Spleen (tissue), 11 donors: ENCODE results near the gene MACIR. TPM values are rescaled to one million over a fixed set of nuclear protein-coding genes. Genes with fewer than 3 reads are reported as not detected.
"Not testable (repeated sequence)": the region's sequence is repeated elsewhere in the genome, so short reads cannot be mapped to it uniquely, and the experiment has no call there.

Source experiments
- DNase-seq: peaks from one replicate; pipeline ENCODE4 v3.0.0-alpha.2; 2020
- H3K27ac ChIP-seq, 8 donors: fragments of 200-600 bp; sonication (generic) in 7 of 8; 1 replicate in 4 of 8; 2 replicates in 4 of 8; pipeline versions ENCODE4 v1.5.0 to v1.8.0; 2016 to 2021; ENCODE audit warnings: inconsistent platforms in 4 of 8, mild to moderate bottlenecking in 4 of 8, moderate library complexity in 1 of 8
- H3K27me3 ChIP-seq, 7 donors: fragments of 200-600 bp; sonication (generic) in 6 of 7; replicated peaks in 1 of 7; 1 replicate in 4 of 7; 2 replicates in 3 of 7; pipeline versions ENCODE4 v1.5.0 to v1.8.0; 2016 to 2021; ENCODE audit warnings: inconsistent platforms in 3 of 7, mild to moderate bottlenecking in 1 of 7
- H3K36me3 ChIP-seq, 6 donors: fragments of 200-600 bp; sonication (generic) in 5 of 6; 1 replicate in 4 of 6; 2 replicates in 2 of 6; pipeline versions ENCODE4 v1.5.0 to v1.8.0; 2016 to 2021; ENCODE audit warnings: inconsistent platforms in 2 of 6
- H3K4me1 ChIP-seq, 6 donors: fragments of 200-600 bp; sonication (generic) in 5 of 6; 1 replicate in 3 of 6; 2 replicates in 3 of 6; pipeline versions ENCODE4 v1.5.0 to v1.8.0; 2016 to 2021; ENCODE audit warnings: inconsistent platforms in 3 of 6
- H3K4me3 ChIP-seq, 8 donors: fragments of 200-600 bp; sonication (generic) in 7 of 8; 1 replicate in 4 of 8; 2 replicates in 4 of 8; pipeline versions ENCODE4 v1.5.0 to v1.8.0; 2016 to 2021; ENCODE audit warnings: inconsistent platforms in 4 of 8, mild to moderate bottlenecking in 4 of 8, moderate library complexity in 2 of 8
- H3K9me3 ChIP-seq, 8 donors: fragments of 200-600 bp; sonication (generic) in 7 of 8; 1 replicate in 4 of 8; 2 replicates in 4 of 8; pipeline versions ENCODE4 v1.5.0 to v1.8.0; 2016 to 2021; ENCODE audit warnings: inconsistent platforms in 4 of 8
- POLR2A ChIP-seq, 3 donors: fragments of 450-650 bp; IDR thresholded peaks; one replicate each; pipeline ENCODE4 v1.5.1; 2017; ENCODE audit warnings: antibody characterized with exemption in 3 of 3, mild to moderate bottlenecking in 1 of 3
- POLR2AphosphoS5 ChIP-seq, 3 donors: sonication (generic); formaldehyde crosslinking; IDR thresholded peaks; one replicate each; pipeline ENCODE4 v1.5.1; 2017; ENCODE audit warnings: antibody characterized with exemption in 3 of 3
- WGBS, 5 donors: extraction: QIAGEN DNeasy Blood & Tissue Kit in 3 of 5; methylation state at CpG; one replicate each; pipeline versions ENCODE4 v1.1.5 to v1.1.7; 2013 to 2018; 5-methylcytosine and 5-hydroxymethylcytosine counted together
- intact Hi-C: fragments of 100-400 bp; cut with DNase I; formaldehyde crosslinking; loops from one replicate; pipeline ENCODE4 v1.15.0; 2023; ENCODE audit warnings: low total_unique reads
- polyA plus RNA-seq, 3 donors: library from polyadenylated mRNA; stranded (reverse); fragments of 200-250 nt; gene quantifications; one replicate each; pipeline ENCODE4 v1.2.1, GENCODE V29; 2013
- total RNA-seq, 7 donors: library from RNA; depleted of rRNA in 3 of 7; stranded (reverse); fragments of >200 nt in 3 of 7; fragmentation: NEBNext Ultra II Directional in 4 of 7; extraction: Animal tissue kit (Norgen Biotek cat#: 25700) in 4 of 7; gene quantifications; one replicate each; pipeline versions ENCODE4 v1.1.0 to v1.2.1, GENCODE V29; 2016 to 2021
- TF ChIP-seq, protein P1 (sequence below), 11 experiments: fragments of 200-600 bp in 7 of 11; fragments of 450-650 bp in 4 of 11; sonication (generic) in 4 of 11; IDR thresholded peaks in 8 of 11; conservative IDR thresholded peaks in 3 of 11; 1 replicate in 7 of 11; 2 replicates in 4 of 11; pipeline versions ENCODE4 v1.4.0 to v1.8.0; 2016 to 2021; ENCODE audit warnings: antibody characterized with exemption in 11 of 11, inconsistent platforms in 4 of 11, mild to moderate bottlenecking in 1 of 11
- donor health status: healthy with polysubstance abuse.
- donor health status: DM: no; HTN: no; CAD: no; lungs with moderate emphysema.
- donor health status: DM: no; HTN: no; CAD: no.
- donor health status: Bipolar disorder and iron deficiency.
- donor health status: healthy.
- donor health status: DM: no; HTN: no; CAD: no.
- donor health status: DM: yes; HTN: yes; CAD: no.

Gene MACIR
- total and polyA plus RNA-seq, 10 donors, result 1.5 to 11.7 (median 3.5) TPM

GRCh38 chr5:103218164-103218563 is 40.4 kb upstream of the MACIR start:
- no peak overlapping the region for H3K27ac ChIP-seq
- no peaks in the 10 kb centered on the region for H3K27me3 ChIP-seq
- no peak for TF ChIP-seq POLR2AphosphoS5 (IDR thresholded peaks at IDR 0.05)
- intact Hi-C loops, result no loop called here
- 78 to 88% (median 82%) methylated on average over 5 of the region's 5 CpGs for WGBS, 5 donors
- peaks cover 0 to 5% (median 2%) of the 10 kb centered on the region in 6 donors for H3K4me1 ChIP-seq
- DNase-seq, result no peak
- H3K9me3 ChIP-seq, result peaks cover 0 to 6% (median 0%) of the 10 kb centered on the region in 8 donors
- H3K4me3 ChIP-seq, result no peak overlapping the region
- H3K36me3 ChIP-seq, result no peaks in the 10 kb centered on the region

DNA sequence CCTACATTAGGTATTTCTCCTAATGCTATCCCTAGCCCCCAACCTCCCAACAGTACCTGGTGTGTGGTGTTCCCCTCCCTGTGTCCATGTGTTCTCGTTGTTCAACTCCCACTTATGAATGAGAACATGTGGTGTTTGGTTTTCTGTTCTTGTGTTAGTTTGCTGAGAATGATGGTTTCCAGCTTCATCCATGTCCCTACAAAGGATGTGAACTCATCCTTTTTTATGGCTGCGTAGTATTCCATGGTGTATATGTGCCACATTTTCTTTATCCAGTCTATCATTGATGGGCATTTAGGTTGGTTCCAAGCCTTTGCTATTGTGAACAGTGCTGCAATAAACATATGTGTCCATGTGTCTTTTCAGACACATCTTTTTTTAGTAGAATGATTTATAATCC is 39.5 kb upstream of the MACIR start:
- H3K27me3 ChIP-seq, H3K27ac ChIP-seq, H3K36me3 ChIP-seq, H3K4me3 ChIP-seq, intact Hi-C loops, DNase-seq, H3K4me1 ChIP-seq, H3K9me3 ChIP-seq: not testable (repeated sequence)
- WGBS, 5 donors, result 92 to 97% (median 95%) methylated on average over 2 of the region's 2 CpGs

GRCh38 chr5:103223031-103223955 is 35.3 kb upstream of the MACIR start:
- 92 to 96% (median 94%) methylated on average over 25 to 28 of the region's 28 CpGs for WGBS, 5 donors
- no peak for DNase-seq
- intact Hi-C loops, result no loop called here

GRCh38 chr5:103224118-103224893 is 34.3 kb upstream of the MACIR start:
- Histone ChIP-seq H3K36me3 (no peaks in the 10 kb centered on the region), H3K4me3 (no peak overlapping the region), H3K4me1 (peaks cover 0 to 5% (median 1%) of the 10 kb centered on the region in 6 donors), H3K27ac (no peak overlapping the region), H3K9me3 (peaks cover 0 to 2% (median 0%) of the 10 kb centered on the region in 8 donors), H3K27me3 (peaks cover 0 to 6% (median 0%) of the 10 kb centered on the region in 7 donors)
- no peak for DNase-seq
- TF ChIP-seq, protein P1, sequence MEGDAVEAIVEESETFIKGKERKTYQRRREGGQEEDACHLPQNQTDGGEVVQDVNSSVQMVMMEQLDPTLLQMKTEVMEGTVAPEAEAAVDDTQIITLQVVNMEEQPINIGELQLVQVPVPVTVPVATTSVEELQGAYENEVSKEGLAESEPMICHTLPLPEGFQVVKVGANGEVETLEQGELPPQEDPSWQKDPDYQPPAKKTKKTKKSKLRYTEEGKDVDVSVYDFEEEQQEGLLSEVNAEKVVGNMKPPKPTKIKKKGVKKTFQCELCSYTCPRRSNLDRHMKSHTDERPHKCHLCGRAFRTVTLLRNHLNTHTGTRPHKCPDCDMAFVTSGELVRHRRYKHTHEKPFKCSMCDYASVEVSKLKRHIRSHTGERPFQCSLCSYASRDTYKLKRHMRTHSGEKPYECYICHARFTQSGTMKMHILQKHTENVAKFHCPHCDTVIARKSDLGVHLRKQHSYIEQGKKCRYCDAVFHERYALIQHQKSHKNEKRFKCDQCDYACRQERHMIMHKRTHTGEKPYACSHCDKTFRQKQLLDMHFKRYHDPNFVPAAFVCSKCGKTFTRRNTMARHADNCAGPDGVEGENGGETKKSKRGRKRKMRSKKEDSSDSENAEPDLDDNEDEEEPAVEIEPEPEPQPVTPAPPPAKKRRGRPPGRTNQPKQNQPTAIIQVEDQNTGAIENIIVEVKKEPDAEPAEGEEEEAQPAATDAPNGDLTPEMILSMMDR (IDR thresholded peaks at IDR 0.05 in 8 of 11, conservative IDR thresholded peaks at IDR 0.05 in 3 of 11), result peak; percentile 32 to 72 (median 60)
- no peak for TF ChIP-seq POLR2A (IDR thresholded peaks at IDR 0.05)
- no peak for TF ChIP-seq POLR2AphosphoS5 (IDR thresholded peaks at IDR 0.05)
- 55 to 61% (median 58%) methylated on average over 10 to 11 of the region's 11 CpGs for WGBS, 5 donors
- intact Hi-C loops, result no loop called here

More at GRCh38 chr5:103223031-103223955, 35.3 kb upstream of the MACIR start:
- peaks cover 0 to 6% (median 0%) of the 10 kb centered on the region in 8 donors for H3K9me3 ChIP-seq
- no peak overlapping the region for H3K27ac ChIP-seq
- no peak overlapping the region for H3K4me3 ChIP-seq
- H3K36me3 ChIP-seq, result no peaks in the 10 kb centered on the region
- TF ChIP-seq POLR2A (IDR thresholded peaks at IDR 0.05) (no peak), POLR2AphosphoS5 (IDR thresholded peaks at IDR 0.05) (no peak)
- TF ChIP-seq, protein P1 (IDR thresholded peaks at IDR 0.05 in 8 of 11, conservative IDR thresholded peaks at IDR 0.05 in 3 of 11), result no peak
- peaks cover 0 to 5% (median 1%) of the 10 kb centered on the region in 6 donors for H3K4me1 ChIP-seq
- H3K27me3 ChIP-seq, result peaks cover 0 to 6% (median 0%) of the 10 kb centered on the region in 7 donors

GRCh38 chr5:103224894-103225246 is 33.7 kb upstream of the MACIR start:
- TF ChIP-seq, protein P1 (IDR thresholded peaks at IDR 0.05 in 8 of 11, conservative IDR thresholded peaks at IDR 0.05 in 3 of 11), result peak in 3 of 11 experiments; percentile 12 to 26 (median 16)
- no peak for TF ChIP-seq POLR2AphosphoS5 (IDR thresholded peaks at IDR 0.05)
- Histone ChIP-seq H3K9me3 (no peaks in the 10 kb centered on the region), H3K27ac (no peak overlapping the region), H3K4me1 (peaks cover 0 to 5% (median 1%) of the 10 kb centered on the region in 6 donors), H3K4me3 (no peak overlapping the region), H3K27me3 (peaks cover 0 to 6% (median 0%) of the 10 kb centered on the region in 7 donors), H3K36me3 (no peaks in the 10 kb centered on the region)
- no peak for DNase-seq
- intact Hi-C loops, result no loop called here
- 77 to 88% (median 84%) methylated on average over 5 of the region's 5 CpGs for WGBS, 5 donors
